HT1080 (cell line): ENCODE measurements around the gene STK10. TPM values are rescaled to one million over a fixed set of nuclear protein-coding genes. Genes with fewer than 3 reads are reported as not detected.

Experiments
- DNase-seq: peaks from one replicate; pipeline ENCODE4 v3.0.0-alpha.2; 2015; ENCODE audit warnings: low read depth
- total RNA-seq: library from RNA; depleted of rRNA; stranded (reverse); fragments of >200 nt; shearing (Covaris generic); gene quantifications from 2 replicates; pipeline ENCODE4 v1.2.3, GENCODE V29; 2014

Gene STK10
- total RNA-seq, 1 experiment from 2014 or later, result 16.4 TPM

DNA sequence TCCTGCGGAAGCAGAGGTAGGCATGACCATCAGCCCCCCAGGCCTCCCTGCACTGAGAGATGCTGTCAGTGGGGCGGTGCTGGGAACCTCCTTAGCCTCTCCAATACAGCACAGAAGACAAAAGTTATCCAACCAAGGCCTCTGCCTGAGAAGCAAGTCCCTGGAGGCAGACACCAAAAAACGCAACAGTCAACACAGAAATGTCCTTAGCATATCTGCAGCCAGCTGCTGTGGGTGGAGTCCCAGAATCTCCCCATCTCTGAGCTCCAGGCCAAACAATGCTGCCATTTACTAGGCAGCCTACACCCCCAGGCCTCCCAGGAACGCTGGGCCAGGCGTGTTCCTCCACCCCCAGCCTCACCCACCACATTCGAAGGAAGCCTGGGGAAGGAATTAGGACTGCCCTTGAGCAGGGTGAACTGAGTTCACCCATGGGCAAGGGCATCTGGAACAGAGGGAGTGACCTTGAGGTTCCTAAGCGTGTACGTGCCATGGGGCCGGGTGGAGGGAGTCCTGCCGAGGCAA is 43.7 kb downstream of the STK10 start:
- no peak for DNase-seq

DNA sequence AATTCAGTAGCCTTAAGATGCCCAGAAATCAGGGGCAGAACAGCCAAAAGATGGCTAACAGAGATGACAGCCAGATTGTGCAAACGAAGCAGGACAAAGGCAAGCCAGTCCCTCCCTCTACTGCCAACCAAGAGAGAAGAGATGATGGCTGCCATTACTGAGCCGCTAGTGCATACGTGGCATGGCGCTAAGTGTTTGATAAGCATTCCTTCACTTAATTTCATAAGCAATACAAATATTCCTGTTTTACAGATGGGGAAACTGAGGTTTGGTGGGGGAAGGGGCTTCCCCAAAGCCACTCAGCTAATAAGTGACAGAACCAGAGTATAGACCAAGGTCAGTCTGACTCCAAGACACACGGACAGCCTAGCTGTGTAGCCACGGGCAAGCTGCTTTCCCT is 44.1 kb downstream of the STK10 start:
- DNase-seq, result no peak

DNA sequence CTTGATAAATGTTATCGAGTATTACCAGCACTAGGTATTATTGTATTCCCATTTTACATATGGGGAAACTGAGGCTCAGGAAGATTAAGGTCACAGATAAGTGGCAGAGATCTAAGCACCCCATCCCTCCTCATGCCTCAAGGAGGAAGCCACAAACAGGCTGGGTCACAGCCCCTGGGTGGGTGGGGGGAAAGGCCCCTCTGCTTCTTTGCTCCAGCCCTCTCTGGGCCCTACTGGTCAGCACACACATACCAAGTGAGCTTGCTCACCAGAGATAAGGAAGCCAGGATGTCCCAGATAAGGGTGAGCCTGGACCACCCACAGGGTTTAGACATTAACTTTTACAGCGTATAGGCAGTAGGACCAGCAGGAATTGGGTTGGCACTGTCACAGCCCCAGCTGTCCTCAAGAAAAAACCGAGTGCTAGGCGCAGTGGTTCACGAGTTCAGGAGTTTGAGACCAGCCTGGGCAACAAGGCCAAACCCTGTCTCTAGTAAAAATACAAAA is 45.3 kb downstream of the STK10 start:
- no peak for DNase-seq

DNA sequence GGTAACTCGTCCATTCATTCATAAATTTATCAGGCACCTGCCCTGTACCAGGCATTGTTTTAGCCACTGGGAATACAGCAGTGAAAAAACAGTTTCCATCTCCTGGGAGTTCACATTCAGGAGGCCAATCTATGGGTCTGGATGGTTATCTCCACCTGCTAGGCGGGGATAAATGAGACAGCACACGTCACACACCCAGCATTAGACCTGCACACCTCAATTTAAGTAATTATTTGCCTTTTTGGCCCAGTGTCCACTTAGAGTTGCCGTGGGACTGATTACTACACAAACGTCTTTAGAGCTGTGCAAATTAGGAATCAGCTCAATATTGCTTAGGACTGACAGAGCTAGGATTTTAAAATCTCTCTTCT is 46.1 kb downstream of the STK10 start:
- DNase-seq, result no peak

DNA sequence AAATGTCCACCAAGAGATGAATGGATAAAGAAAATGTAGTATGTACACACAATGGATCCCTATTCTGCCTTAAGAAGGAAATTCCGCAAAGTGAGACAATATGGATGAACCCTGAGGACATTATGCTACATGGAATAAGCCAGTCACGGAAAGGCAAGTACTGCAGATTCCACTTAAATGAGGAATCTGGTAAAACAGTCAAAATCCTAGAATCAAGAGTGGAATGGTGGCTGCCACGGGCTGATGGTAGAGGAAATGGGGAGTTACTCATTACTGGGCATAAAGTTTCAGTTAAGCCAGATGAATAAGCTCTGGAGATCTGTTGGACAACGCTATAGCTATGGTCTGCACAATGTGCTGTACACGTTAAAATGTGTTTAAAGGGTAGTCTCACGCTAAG is 47.2 kb downstream of the STK10 start:
- DNase-seq, result no peak

DNA sequence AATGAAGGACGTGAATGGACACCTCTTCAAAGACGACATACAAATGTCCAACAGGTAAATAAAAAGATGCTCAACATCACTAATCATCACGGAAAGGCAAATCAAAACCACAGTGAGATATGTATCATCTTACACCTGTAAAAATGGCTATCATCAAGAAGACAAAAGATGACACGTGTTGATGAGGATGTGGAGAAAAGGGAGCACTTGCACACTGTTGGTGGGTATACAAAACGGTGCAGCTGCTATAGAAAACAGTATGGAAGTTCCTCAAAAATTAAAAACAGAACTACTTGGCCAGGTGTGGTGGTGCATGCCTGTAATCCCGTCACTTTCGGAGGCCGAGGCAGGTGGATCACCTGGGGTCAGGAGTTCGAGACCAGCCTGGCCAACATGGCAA is 47.9 kb downstream of the STK10 start:
- DNase-seq, result no peak

DNA sequence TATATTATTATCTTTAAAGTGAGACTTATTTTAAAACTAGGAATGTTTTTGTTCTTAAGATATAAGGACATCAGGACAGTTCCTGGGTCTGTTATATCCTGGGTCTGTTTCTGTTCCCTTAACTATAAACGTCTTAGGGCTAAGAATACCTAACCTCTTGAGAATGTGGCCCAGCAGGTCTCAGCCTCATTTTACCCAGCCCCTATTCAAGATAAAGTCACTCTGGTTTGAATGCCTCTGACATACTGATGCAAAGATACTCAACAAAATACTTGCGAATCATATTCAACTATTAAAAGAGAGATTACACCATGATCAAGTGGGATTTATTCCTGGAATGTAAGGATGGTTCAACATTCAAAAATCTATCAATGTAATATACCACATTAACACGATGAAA is 51.0 kb downstream of the STK10 start:
- DNase-seq, result no peak

DNA sequence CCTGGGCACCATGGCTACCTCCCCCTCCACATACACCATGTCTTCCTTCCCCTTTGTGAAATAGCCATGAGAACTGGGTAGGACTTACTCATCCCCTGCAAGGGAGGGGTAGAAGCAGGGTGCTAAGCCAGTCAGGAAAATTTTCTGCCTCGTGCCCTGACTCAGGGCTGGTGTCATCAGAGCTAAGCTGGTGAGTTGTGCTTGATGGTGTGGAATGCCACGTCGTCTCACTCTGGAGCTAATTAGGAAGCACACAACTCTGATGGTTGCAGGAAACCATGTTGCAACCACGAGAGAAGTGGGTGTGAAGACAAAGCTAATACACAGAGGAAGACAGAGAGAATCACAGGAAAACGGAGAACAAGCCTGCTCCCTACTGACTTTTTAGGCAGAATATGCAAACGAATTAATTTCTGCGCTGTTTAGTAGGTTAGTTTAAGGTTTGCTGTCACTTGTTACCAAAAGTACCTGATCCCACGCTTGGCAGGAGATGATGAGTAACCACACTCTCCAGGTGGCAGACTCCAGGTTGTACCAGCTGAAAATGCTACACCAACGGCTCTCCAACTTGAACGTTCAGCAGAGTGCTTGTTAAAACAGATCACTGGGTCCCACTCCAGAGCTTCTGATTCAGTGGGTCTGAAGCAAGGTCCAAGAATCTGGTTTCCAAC is 54.5 kb downstream of the STK10 start:
- DNase-seq, result peak; percentile 83

DNA sequence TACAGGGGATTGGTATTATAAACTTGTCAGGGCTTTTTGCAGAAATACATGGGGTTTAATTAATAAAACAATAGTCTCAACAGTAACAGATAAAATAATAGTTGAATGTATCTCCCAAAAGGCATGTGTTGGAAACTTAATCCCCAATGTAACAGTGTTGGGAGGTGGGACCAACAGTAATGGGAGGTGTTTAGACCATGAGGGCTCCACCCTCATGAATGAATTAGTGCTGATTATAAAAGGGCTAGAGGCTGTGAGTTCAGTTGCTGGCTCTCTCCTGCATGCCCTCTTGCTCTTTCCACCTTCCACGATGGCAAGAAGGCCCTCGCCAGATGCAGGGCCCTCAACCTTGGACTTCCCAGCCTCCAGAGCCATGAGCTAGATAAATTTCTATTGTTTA is 56.3 kb downstream of the STK10 start:
- no peak for DNase-seq

DNA sequence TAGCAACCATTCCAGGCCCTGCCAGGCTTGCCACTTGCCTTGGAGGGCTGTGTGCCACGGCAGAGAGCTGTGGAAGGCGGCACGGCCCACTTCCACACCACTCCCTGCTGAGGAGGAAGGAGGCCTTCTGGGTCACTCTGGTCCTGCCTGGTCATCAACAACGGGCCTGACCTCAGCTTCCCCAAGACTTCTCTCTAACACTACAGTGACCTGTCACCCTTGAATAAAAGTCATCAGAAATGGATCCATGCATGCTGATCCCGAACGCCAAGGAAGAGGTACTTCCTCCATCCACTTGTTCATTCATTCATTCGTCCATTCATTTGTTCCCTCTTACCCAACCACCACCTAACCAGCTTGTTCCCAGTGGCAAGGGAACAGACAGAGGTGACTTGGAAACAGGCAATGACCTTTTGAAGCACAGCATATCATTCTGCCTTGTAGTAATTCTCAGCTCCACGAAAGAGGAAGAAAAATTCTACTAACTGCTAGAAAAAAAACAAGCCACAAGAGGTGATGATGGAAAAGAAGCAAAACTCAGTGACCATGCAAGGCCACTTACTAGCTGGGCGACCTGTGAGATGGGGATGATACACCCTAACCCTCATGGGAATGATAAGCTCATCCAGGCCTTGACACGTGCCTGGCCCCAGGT is 58.6 kb downstream of the STK10 start:
- DNase-seq, result no peak

DNA sequence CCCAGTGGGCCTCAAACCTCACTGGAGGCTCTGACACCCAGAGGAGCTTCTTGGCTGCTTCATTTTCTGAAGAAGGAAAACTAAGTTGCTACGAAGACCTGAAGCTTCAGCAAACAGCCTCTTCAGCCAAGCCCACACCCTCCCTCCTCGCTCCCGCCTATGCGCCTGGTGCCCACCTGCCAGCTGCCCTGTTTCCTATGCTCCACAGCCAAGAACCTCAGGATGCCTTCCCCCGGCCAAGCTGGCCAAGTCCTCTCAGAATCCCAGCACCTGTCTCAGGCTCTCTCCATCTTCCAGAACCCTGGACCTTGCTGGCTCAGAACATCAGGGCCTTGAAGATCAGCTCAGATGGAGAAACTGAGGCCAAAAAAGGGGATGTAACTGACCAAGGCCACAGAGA is 60.4 kb downstream of the STK10 start:
- no peak for DNase-seq

DNA sequence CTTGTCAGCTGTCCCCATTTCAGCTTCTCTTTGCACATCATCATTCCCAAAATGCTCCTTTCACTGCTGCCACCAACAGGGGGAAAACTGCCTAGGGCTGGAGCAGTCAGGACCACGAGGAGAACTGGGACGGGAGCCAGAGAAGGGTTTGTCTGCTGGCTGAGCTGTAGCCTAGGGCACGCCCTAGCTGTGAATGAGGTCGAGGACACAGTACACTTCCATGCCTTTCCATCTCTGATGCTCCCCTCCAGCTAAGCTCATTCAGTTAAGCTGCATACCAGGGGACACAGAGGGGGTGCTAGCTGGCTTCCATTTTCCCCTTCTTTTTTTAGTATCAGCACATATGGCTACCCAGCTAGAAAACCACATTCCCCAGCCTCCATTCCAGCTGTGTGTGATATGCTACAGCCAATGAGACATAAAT is 64.7 kb downstream of the STK10 start:
- DNase-seq, result peak; percentile 36

DNA sequence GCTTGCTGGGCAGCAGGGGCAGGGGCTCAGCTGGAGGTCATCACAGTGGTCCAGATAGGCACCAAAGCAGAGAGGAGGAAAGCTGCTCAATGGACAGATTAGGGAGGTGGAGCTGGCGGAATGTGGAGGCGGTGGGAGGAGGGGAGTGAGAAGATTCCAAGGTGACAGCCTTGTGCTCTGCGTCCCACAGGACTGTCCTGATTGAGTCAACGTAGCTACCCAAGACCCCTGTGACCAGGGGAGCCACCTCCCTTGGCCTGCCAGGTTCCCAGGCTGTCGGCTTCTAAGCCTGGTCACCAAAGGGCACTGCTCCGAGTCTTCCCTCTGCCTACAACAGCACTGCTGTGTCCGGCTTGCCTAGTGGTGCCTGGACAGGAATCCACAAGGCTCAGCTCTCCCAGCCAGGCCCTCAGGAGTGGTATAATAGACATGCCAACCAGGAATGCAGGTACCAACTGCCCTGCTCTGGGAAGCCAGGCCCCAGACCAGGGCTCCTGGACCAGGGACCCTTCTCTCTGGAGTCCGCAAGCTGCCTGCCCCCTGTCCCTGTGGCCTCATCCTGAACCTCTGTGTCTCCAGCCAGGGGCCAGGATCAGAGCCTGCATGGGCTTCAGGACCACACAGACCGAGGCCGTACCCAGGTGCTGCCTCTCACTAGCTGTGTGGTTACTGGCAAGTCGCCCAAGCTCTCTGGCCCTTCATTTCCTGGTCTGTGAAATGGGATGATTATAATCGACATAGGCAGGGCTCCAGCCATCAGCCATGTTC is 67.9 kb downstream of the STK10 start:
- DNase-seq, result no peak

DNA sequence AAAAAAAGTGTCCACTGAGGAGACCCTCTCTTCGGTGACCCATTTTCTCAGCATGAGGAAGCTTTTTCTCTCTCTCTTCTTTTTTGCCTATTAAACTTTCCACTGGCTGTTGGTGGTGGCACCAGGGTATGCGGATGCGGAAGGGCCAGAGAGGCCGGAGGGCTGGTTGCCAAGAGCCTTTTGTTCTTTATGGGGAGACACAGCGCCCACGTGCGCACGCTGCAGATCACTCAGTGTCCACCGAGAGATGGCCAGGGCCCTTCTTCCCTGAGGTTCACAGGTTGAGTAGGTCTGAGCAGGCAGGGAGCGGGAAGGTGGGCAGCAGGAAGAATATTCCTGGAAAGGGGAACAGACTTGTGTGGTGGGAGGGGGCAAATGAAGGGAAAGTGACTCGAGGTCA is 69.1 kb downstream of the STK10 start:
- DNase-seq, result no peak

DNA sequence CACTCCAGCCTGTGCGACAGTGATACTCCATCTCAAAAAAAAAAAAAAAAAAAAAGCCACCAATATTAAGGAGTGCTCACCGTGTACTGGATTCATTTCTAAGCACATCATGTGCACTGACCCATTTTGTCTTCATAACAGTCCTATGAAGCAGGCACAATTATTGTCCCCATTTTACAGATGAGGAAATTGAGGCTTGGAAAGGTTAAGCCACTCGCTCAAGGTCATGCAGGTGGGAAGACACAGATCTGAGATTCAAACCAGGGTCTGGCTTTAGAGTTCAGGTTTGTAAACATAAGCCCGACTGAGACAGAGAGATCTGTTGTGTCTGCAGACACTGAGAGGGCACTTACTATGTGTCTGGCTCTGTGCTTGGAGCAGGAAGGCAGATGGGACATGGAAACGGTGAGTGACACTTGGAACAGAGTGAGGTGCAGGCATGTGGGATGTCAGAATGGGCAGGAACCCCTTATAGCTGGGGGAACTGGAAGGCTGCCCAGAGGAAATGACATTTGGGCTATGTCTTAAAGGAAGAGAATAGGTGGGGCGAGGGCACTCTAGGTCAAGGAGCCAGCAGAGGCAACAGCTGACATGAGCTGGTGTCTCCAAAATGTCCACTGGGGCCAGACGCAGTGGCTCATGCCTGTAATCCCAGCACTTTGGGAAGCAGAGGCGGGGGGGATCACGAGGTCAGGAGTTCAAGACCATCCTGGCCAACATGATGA is 69.9 kb downstream of the STK10 start:
- no peak for DNase-seq

DNA sequence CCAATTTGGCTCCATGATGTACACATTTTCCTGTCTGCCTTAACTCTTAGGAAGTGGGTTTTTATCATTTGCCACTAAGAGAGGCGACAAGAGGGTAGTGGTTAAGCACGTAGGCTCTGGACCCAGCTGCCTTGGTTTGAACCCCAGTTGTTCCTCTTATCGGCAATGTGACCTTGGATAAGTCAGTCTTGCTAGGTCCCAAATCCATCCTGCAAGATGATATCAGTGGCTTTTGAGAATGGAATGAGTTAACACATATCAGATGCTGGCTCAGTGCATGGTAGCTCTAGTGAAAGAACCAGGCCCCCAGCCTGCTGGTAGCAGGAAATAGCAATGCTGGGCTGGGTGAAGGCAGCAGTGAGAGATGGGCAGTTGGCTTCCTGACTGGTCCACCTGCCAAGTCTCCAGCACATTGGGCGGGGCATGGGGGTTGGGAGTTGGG is 72.5 kb downstream of the STK10 start:
- no peak for DNase-seq

DNA sequence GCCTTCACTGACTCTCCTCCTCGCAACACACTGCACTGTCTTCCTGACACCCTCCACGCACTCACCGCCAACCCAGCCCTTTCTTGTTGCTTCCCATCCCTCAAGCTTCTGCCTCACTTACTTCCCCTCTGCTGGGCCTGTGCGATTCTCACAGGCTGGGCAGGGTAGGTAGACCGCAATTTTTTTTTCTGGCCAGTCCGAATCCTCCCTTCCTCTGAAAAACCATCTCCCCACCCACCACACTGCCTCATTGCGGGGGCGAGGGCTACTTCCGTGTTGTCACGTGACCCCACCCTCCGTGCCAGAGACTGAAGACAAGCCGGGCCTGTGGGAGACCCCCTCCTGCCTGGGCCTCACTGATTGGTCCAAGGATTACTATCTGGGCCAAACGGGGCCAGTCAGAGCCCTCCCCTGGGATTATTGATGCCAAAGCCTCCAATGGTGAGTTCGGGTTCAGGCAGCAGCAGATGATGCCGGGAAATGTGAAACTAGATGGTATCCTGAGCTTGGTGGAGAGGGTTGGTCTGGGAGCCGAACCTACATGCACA is 73.1 kb downstream of the STK10 start:
- no peak for DNase-seq

DNA sequence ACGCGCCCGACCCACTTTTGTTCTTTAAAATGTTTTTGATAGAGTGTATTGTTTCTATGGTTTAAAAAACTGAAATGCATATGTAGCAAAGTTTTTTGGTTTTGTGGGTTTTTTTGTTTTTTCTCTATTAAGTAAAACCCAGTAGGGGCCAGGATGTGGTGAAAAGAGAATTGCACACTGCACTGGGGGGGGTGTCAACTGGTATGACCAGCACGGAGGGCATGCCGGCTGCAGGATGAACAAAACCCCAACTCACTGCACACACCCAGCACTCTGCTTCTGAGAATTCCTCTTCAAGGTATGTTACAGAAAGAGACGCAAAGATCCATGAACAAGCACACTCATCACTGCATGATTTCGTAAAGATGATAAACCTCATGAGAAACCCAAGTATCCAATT is 75.0 kb downstream of the STK10 start:
- DNase-seq, result peak; percentile 21

DNA sequence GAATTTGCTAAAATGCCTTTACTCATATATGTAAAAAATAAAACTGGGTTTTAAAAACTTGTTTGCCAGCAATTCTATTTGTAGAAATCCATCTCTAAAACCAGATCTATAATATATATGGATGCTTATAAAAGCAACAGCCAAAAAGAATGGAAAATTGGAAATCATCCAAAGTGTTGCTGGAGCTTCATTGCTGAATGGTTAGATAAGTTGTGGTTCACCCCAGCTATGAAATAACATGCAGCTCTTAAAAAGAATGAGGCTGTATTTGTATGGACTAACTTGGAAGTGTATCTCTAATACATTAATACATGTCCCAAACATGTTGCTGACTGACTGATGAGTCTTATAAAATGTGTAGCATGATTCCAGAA is 76.2 kb downstream of the STK10 start:
- peak; percentile 22 for DNase-seq

DNA sequence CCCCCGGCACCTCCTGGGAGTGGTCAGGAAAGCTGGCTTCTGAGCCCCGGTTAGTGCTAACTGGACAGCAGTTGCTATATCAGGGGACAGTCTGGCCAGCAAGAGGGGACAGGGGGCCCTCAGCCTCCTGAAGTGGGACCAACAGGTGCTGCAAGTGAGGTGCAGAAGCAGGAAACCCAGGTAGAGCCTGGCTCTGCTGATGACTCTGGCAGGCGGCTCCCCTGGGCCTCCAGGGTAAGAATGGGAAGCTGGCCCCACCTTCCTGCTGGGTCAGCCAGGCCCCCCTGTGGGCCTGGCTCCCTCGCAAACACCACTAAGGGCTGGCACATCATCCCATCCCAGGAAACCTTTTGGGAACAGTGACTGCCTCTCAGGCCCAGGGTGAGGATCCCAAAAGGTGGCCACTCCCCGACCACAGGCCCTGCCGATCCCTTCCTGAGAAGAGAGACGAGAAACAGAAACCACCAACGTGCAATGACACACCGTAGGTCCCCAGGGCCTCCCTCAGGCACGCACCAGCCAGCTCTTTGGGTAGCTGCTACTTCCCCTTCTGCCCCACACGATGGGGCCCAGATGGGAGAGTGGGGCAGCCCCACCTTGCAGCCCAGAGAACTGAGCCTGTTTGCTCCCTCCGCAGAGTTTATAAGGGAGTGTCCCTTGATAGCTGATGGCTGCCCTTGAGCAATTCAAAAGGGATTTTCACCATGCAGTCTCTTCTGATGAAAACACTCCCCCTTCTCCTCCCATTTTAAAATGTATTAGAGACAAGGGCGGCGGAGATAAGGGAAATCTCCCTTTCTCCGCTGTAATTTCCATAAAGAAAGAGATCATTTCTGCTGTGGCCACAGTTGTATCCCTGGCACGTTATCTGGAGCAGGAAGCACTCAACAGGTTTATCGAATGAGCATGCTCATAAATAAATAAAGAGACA is 76.8 kb downstream of the STK10 start:
- peak; percentile 71 for DNase-seq
